Heart left ventricle (tissue), 16 donors: ENCODE data around the gene SCAANT1. TPM values are rescaled to one million over a fixed set of nuclear protein-coding genes. Genes with fewer than 3 reads are reported as not detected.

Source experiments
- ATAC-seq, 4 donors: fragments of 200-7000 bp; cut with Tn5 transposase; one replicate each; pipeline ENCODE4 v1.9.1; 2020 to 2022; ENCODE audit warnings: moderate library complexity in 4 of 4, mild to moderate bottlenecking in 3 of 4, moderate number of reproducible peaks in 1 of 4
- DNase-seq, 5 donors: peaks; one replicate each; pipeline ENCODE4 v3.0.0-alpha.2; 2020
- H3K27ac ChIP-seq, 12 donors: fragments of 200-600 bp; sonication (generic) in 4 of 12; one replicate each; pipeline versions ENCODE4 v1.5.0 to v1.8.0; 2016 to 2022; ENCODE audit warnings: mild to moderate bottlenecking in 2 of 12
- H3K27me3 ChIP-seq, 9 donors: fragments of 200-600 bp; sonication (generic) in 2 of 9; one replicate each; pipeline versions ENCODE4 v1.5.1 to v1.8.0; 2016 to 2022; ENCODE audit warnings: mild to moderate bottlenecking in 3 of 9
- H3K36me3 ChIP-seq, 9 donors: fragments of 200-600 bp; sonication (generic) in 2 of 9; one replicate each; pipeline versions ENCODE4 v1.5.0 to v1.8.0; 2018 to 2022; ENCODE audit warnings: mild to moderate bottlenecking in 2 of 9
- H3K4me1 ChIP-seq, 12 donors: fragments of 200-600 bp; sonication (generic) in 4 of 12; one replicate each; pipeline versions ENCODE4 v1.5.0 to v1.8.0; 2016 to 2022; ENCODE audit warnings: mild to moderate bottlenecking in 3 of 12
- H3K4me3 ChIP-seq, 12 donors: fragments of 200-600 bp; sonication (generic) in 4 of 12; one replicate each; pipeline versions ENCODE4 v1.5.0 to v1.8.0; 2017 to 2022; ENCODE audit warnings: mild to moderate bottlenecking in 9 of 12, moderate library complexity in 4 of 12
- H3K9me3 ChIP-seq, 12 donors: fragments of 200-600 bp; sonication (generic) in 4 of 12; one replicate each; pipeline versions ENCODE4 v1.5.0 to v1.8.0; 2016 to 2022; ENCODE audit warnings: mild to moderate bottlenecking in 1 of 12
- POLR2A ChIP-seq, 2 donors: fragments of 450-650 bp; IDR thresholded peaks; one replicate each; pipeline ENCODE4 v1.6.1; 2017; ENCODE audit warnings: antibody characterized with exemption in 2 of 2, mild to moderate bottlenecking in 2 of 2, moderate library complexity in 2 of 2
- WGBS, 4 donors: extraction: QIAGEN DNeasy Blood & Tissue Kit in 2 of 4; methylation state at CpG; one replicate each; pipeline versions ENCODE4 v1.1.5 to v1.1.7; 2013 to 2018; 5-methylcytosine and 5-hydroxymethylcytosine counted together
- intact Hi-C, 10 donors: fragments of 100-400 bp; cut with DNase I; formaldehyde crosslinking; loops; one replicate each; pipeline versions ENCODE4 v1.11.1 to v1.14.2; 2022
- polyA plus RNA-seq, 2 donors: library from polyadenylated mRNA; stranded (reverse); fragments of 200-250 nt; gene quantifications; one replicate each; pipeline ENCODE4 v1.2.3, GENCODE V29; 2013
- total RNA-seq, 9 donors: library from RNA; depleted of rRNA in 2 of 9; stranded (reverse); fragments of >200 nt in 2 of 9; fragmentation: NEBNext Ultra II Directional in 3 of 9; extraction: Animal tissue kit (Norgen Biotek cat#: 25700) in 3 of 9; gene quantifications; one replicate each; pipeline versions ENCODE4 v1.1.0 to v1.2.4, GENCODE V29; 2016 to 2023
- TF ChIP-seq, protein P1 (sequence below), 12 donors: fragments of 200-600 bp; sonication (generic) in 4 of 12; IDR thresholded peaks; one replicate each; pipeline versions ENCODE4 v1.5.0 to v1.8.0; 2018 to 2022; ENCODE audit warnings: antibody characterized with exemption in 12 of 12, mild to moderate bottlenecking in 5 of 12
- donor health status: ischemic (EF 13 %, LVEDD 7.1; RV severe dilation, severe dysfunction).
- donor health status: healthy with polysubstance abuse.
- donor health status: DM: no; HTN: yes; CAD: no.
- donor health status: DM: no; HTN: no; CAD: no.
- donor health status: ischemic (EF 25% LVEDD 6.9; RV normal size, moderate dysfunction).
- donor health status: ischemic (EF 25% LVEDD 5.7; RV mildly dilated, moderate dysfunction).
- donor health status: healthy.
- donor health status: DM: yes; HTN: yes; CAD: no.
- donor health status: ischemic (EF 35%, LVEDD 5.7; RV mildly dilated, moderate dysfunction).
- donor health status: nonischemic (EF 11% LVEDD 7.7; RV severe dilation, severe dysfunction).
- donor health status: DM: yes; HTN: yes; CAD: no.
- donor health status: PGD.
- donor health status: ischemic (EF 29% LVEDD 5.4; RV normal size, mild dysfunction).
- donor health status: nonischemic (EF 23%, LVEDD 6.1; RV moderate dilation, normal function).

SCAANT1 gene
- total and polyA plus RNA-seq, 11 donors, result not detected

DNA sequence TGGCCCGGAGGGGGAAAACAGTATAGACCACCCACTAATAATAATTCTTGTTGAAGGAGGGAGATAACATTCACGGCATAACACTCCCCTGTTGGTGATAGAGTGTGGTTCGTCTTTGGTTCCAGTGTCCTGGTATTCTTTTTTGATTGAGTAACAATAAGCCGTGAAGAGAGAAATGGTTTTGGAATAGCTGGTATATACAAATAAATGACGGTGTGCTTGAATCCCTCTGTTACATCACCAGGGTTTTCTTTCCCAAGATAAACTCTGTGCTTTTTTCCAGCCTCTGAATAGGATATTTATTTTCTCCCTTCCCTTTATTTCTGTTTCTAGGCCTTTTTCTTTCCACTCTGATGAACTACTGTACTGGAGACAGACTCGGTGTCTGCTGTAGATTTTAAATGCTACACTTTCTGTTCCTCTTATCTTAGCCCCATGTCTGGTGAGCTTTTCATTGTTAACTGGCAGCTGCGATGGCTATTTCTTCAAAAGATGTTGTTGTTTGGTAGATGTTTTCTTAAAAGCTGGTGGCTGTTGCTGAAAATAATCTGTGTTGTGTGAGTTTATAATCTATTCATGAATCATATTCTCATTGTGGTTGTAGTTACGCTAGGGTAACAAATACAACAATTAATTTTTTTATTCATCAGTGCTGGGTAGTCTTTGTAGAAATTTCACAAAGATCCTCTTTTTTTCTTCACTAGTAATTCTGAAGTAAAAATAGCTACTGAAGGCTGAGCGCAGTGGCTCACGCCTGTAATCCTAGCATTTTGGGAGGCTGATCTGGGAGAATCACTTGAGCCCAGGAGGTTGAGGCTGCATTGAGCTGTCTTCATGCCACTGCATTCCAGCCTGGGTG, 15.5 kb upstream of the SCAANT1 start:
- no peak for DNase-seq
- Histone ChIP-seq H3K4me3 (no peak overlapping the region), H3K9me3 (no peaks in the 10 kb centered on the region), H3K27ac (peak overlapping the region in 1 of 12 donors; percentile 69), H3K36me3 (peaks cover 0 to 39% (median 13%) of the 10 kb centered on the region in 9 donors), H3K4me1 (peaks cover 0 to 83% (median 13%) of the 10 kb centered on the region in 12 donors), H3K27me3 (no peaks in the 10 kb centered on the region)
- no peak for ATAC-seq
- intact Hi-C loops, result no loop called here
- TF ChIP-seq, protein P1, sequence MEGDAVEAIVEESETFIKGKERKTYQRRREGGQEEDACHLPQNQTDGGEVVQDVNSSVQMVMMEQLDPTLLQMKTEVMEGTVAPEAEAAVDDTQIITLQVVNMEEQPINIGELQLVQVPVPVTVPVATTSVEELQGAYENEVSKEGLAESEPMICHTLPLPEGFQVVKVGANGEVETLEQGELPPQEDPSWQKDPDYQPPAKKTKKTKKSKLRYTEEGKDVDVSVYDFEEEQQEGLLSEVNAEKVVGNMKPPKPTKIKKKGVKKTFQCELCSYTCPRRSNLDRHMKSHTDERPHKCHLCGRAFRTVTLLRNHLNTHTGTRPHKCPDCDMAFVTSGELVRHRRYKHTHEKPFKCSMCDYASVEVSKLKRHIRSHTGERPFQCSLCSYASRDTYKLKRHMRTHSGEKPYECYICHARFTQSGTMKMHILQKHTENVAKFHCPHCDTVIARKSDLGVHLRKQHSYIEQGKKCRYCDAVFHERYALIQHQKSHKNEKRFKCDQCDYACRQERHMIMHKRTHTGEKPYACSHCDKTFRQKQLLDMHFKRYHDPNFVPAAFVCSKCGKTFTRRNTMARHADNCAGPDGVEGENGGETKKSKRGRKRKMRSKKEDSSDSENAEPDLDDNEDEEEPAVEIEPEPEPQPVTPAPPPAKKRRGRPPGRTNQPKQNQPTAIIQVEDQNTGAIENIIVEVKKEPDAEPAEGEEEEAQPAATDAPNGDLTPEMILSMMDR (IDR thresholded peaks at IDR 0.05), result no peak
- no peak for TF ChIP-seq POLR2A (IDR thresholded peaks at IDR 0.05)
- 75 to 82% (median 77%) methylated on average over 10 of the region's 10 CpGs for WGBS, 4 donors

DNA sequence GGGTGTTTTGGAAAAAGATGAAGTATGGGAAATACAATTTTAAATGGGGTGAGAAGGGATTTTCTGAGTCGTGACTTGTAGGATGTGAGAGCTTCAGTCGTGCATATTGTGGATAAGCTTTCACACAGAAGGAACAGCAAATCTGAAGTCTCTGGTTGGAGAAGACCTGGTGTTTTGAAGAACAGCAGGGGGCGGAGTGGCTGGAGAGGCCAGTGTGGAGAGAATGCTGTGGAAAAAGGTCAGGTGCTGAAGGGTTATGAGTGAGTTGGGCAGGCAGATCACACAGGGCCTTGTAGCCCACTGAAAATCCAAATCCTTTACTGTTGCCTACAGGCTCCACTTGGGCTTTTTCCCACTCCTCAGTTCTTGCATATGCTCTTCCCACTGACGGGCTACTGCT, 14.1 kb upstream of the SCAANT1 start:
- TF ChIP-seq POLR2A (IDR thresholded peaks at IDR 0.05), result no peak
- TF ChIP-seq, protein P1 (IDR thresholded peaks at IDR 0.05), result no peak
- peak overlapping the region in 1 of 12 donors; percentile 69 for H3K27ac ChIP-seq
- no peaks in the 10 kb centered on the region for H3K27me3 ChIP-seq
- H3K36me3 ChIP-seq, result peaks cover 0 to 50% (median 14%) of the 10 kb centered on the region in 9 donors
- H3K4me1 ChIP-seq, result peaks cover 0 to 83% (median 2%) of the 10 kb centered on the region in 12 donors
- H3K9me3 ChIP-seq, result no peaks in the 10 kb centered on the region
- DNase-seq (no peak), ATAC-seq (no peak)
- WGBS, 4 donors, result 97 to 99% (median 98%) methylated on average over 4 of the region's 4 CpGs
- no peak overlapping the region for H3K4me3 ChIP-seq
- intact Hi-C loops, result no loop called here

DNA sequence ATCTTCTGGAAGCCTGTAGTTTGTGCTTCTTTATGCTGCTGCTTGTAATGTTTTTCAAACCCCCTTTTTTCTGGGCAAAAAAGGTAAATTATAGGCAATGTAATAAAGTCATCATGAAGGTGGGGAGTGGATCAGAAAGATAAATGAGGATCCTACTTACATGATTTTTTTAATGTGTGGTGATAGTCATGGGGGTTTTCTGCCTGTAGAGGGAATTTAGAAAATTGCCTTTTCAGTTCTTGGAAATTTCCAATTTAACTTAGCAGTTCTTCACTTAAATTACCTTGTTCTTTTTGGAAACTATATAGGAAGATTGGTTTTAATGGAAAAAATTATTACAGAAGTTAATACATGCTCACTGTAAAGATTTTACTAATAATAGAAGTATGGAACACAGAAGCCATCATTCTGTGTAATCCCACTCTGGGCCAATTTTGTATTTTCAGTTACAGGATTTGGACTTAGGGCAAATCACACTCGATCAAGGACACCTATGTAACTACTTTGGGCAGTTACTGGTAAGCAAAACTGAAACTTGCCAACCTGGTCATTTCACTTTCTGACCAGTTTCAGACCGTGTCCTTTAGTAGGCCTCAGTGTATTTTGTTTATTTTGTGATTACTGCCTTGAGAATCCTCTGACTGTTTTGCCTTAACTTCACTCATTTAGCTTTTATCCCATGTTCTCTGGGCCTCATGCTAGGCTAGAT, 10.5 kb upstream of the SCAANT1 start:
- H3K4me1 ChIP-seq, result peaks cover 0 to 82% (median 0%) of the 10 kb centered on the region in 12 donors
- no peak for ATAC-seq
- no peak overlapping the region for H3K4me3 ChIP-seq
- H3K9me3 ChIP-seq, result no peaks in the 10 kb centered on the region
- H3K27me3 ChIP-seq, result no peaks in the 10 kb centered on the region
- DNase-seq, result no peak
- WGBS, 4 donors, result 88 to 93% (median 90%) methylated on average over 2 of the region's 2 CpGs
- intact Hi-C loops, result no loop called here
- peaks cover 0 to 78% (median 27%) of the 10 kb centered on the region in 9 donors for H3K36me3 ChIP-seq
- TF ChIP-seq, protein P1 (IDR thresholded peaks at IDR 0.05), result no peak
- TF ChIP-seq POLR2A (IDR thresholded peaks at IDR 0.05), result no peak
- peak overlapping the region in 1 of 12 donors; percentile 67 for H3K27ac ChIP-seq
